Fibroblast of lung (primary cell): ENCODE results near the gene TMEM220. TPM values are rescaled to one million over a fixed set of nuclear protein-coding genes. Genes with fewer than 3 reads are reported as not detected.

Source experiments
- DNase-seq, 2 donors: peaks; one replicate each; pipeline versions ENCODE4 v3.0.0 to v3.0.0-alpha.2; 2010; ENCODE audit warnings: low read depth in 2 of 2
- H2AFZ ChIP-seq: 2 replicates; pipeline ENCODE4 v1.5.1; 2012; ENCODE audit warnings: low read length, control low read depth, inconsistent platforms
- H3K27ac ChIP-seq: 2 replicates; pipeline ENCODE4 v1.5.1; 2011; ENCODE audit warnings: low read length, control low read depth; ENCODE audit not compliant: insufficient read depth
- H3K27me3 ChIP-seq: 2 replicates; pipeline ENCODE4 v1.5.1; 2011; ENCODE audit warnings: mild to moderate bottlenecking, low read length; ENCODE audit not compliant: control insufficient read depth, insufficient read depth
- H3K36me3 ChIP-seq: 2 replicates; pipeline ENCODE4 v1.5.1; 2011; ENCODE audit warnings: low read length; ENCODE audit not compliant: control insufficient read depth, insufficient read depth
- H3K4me1 ChIP-seq: 2 replicates; pipeline ENCODE4 v1.5.1; 2011; ENCODE audit warnings: low read length; ENCODE audit not compliant: control insufficient read depth, insufficient read depth; ENCODE audit errors: extremely low read depth
- H3K4me2 ChIP-seq: 2 replicates; pipeline ENCODE4 v1.5.1; 2011; ENCODE audit warnings: low read length, control low read depth; ENCODE audit not compliant: insufficient read depth; ENCODE audit errors: extremely low read depth
- H3K4me3 ChIP-seq, 4 experiments: fragments of 200-600 bp in 1 of 4; sonication (generic) in 1 of 4; replicated peaks in 1 of 4; 2 replicates each; pipeline ENCODE4 v1.5.1; 2011 to 2016; ENCODE audit warnings: low read length in 4 of 4, low read depth in 3 of 4, mild to moderate bottlenecking in 3 of 4, control low read depth in 2 of 4, inconsistent platforms in 1 of 4, mixed read lengths in 1 of 4; ENCODE audit not compliant: insufficient read depth in 1 of 4; ENCODE audit errors: control extremely low read depth in 1 of 4
- H3K79me2 ChIP-seq: 2 replicates; pipeline ENCODE4 v1.5.1; 2012; ENCODE audit warnings: mild to moderate bottlenecking, low read length, inconsistent platforms; ENCODE audit not compliant: control insufficient read depth, insufficient read depth
- H3K9ac ChIP-seq: 2 replicates; pipeline ENCODE4 v1.5.1; 2011; ENCODE audit warnings: mild to moderate bottlenecking, low read length, control low read depth; ENCODE audit not compliant: insufficient read depth
- H3K9me3 ChIP-seq: 2 replicates; pipeline ENCODE4 v1.5.1; 2012; ENCODE audit warnings: low read depth, low read length; ENCODE audit not compliant: control insufficient read depth, insufficient read depth
- H4K20me1 ChIP-seq: 2 replicates; pipeline ENCODE4 v1.5.1; 2011; ENCODE audit warnings: low read length; ENCODE audit not compliant: control insufficient read depth, insufficient read depth; ENCODE audit errors: extremely low read depth
- CTCF ChIP-seq, 2 donors: IDR thresholded peaks in 1 of 2; conservative IDR thresholded peaks in 1 of 2; 1 replicate in 1 of 2; 2 replicates in 1 of 2; pipeline ENCODE4 v1.5.1; 2011 to 2012; ENCODE audit warnings: low read length in 2 of 2, control low read depth in 1 of 2, inconsistent platforms in 1 of 2, low read depth in 1 of 2, mild to moderate bottlenecking in 1 of 2
- EZH2 ChIP-seq: IDR thresholded peaks from 2 replicates; pipeline ENCODE4 v1.5.1; 2012; ENCODE audit warnings: low read length, control low read depth, mild to moderate bottlenecking; ENCODE audit errors: missing control alignments
- polyA plus RNA-seq, 2 donors: library from polyadenylated mRNA; depleted of rRNA in 1 of 2; stranded (reverse) in 1 of 2; unstranded in 1 of 2; fragments of >200 nt; gene quantifications; 2 replicates each; pipeline ENCODE4 v1.2.1, GENCODE V29; 2011 to 2012; ENCODE audit warnings: missing spikeins in 1 of 2
- total RNA-seq: library from RNA; depleted of rRNA; stranded (reverse); fragments of >200 nt; gene quantifications from 2 replicates; pipeline ENCODE4 v1.2.1, GENCODE V29; 2014

TMEM220 gene
- total and polyA plus RNA-seq, 2 donors (not counting 1 experiment from before 2014, with no cell fraction given), result 4.1 to 4.3 TPM

DNA sequence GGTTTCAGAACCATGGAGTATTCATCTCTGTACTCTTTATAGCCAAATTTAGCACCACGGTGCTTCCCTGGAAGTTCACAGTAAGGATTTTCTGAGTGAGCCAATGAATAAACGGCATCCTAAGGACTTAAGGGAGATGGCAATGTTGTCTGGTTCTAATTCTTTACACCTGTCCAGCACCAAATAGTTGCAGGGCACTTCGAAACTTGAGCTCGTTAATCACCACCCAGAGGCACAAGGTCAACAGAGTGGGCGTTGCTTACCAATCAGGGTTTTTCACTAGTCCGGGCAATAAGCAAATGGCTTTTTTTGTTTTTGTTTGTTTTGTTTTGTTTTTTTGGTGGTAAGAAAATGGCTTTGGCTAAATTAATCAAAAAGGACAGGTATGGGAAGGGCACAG is 28.2 kb upstream of the TMEM220 start:
- Histone ChIP-seq H3K9ac (no peak overlapping the region), H3K79me2 (no peaks in the 10 kb centered on the region), H3K27ac (no peak overlapping the region), H2AFZ (no peak overlapping the region), H3K4me1 (no peaks in the 10 kb centered on the region), H3K9me3 (no peaks in the 10 kb centered on the region), H3K4me2 (no peak overlapping the region), H3K36me3 (no peaks in the 10 kb centered on the region), H3K4me3 (no peak overlapping the region), H3K27me3 (no peaks in the 10 kb centered on the region), H4K20me1 (no peaks in the 10 kb centered on the region)
- no peak for DNase-seq
- TF ChIP-seq EZH2, result no peak
- TF ChIP-seq CTCF (conservative IDR thresholded peaks at IDR 0.05 in 1 of 2, IDR thresholded peaks at IDR 0.05 in 1 of 2; ENCODE audit: low read depth in 1 of 2, low read length in 2 of 2), result no peak

GRCh38 chr17:10757647-10758046 is 27.8 kb upstream of the TMEM220 start:
- H3K4me3 ChIP-seq, result no peak overlapping the region
- no peaks in the 10 kb centered on the region for H3K36me3 ChIP-seq
- DNase-seq, result no peak
- no peaks in the 10 kb centered on the region for H3K27me3 ChIP-seq
- H3K79me2 ChIP-seq, result no peaks in the 10 kb centered on the region
- H4K20me1 ChIP-seq, result no peaks in the 10 kb centered on the region
- H3K9me3 ChIP-seq, result no peaks in the 10 kb centered on the region
- no peak overlapping the region for H2AFZ ChIP-seq
- no peaks in the 10 kb centered on the region for H3K4me1 ChIP-seq
- H3K9ac ChIP-seq, result no peak overlapping the region
- no peak overlapping the region for H3K27ac ChIP-seq
- H3K4me2 ChIP-seq, result no peak overlapping the region
- no peak for TF ChIP-seq CTCF (conservative IDR thresholded peaks at IDR 0.05 in 1 of 2, IDR thresholded peaks at IDR 0.05 in 1 of 2; ENCODE audit: low read depth in 1 of 2, low read length in 2 of 2)
- TF ChIP-seq EZH2, result no peak

GRCh38 chr17:10757067-10757466 is 27.2 kb upstream of the TMEM220 start:
- no peak overlapping the region for H2AFZ ChIP-seq
- no peaks in the 10 kb centered on the region for H3K9me3 ChIP-seq
- H3K4me3 ChIP-seq, result no peak overlapping the region
- H3K9ac ChIP-seq, result no peak overlapping the region
- H3K36me3 ChIP-seq, result no peaks in the 10 kb centered on the region
- no peak overlapping the region for H3K4me2 ChIP-seq
- H3K4me1 ChIP-seq, result no peaks in the 10 kb centered on the region
- no peaks in the 10 kb centered on the region for H4K20me1 ChIP-seq
- H3K27me3 ChIP-seq, result no peaks in the 10 kb centered on the region
- no peaks in the 10 kb centered on the region for H3K79me2 ChIP-seq
- TF ChIP-seq EZH2, result no peak
- TF ChIP-seq CTCF (conservative IDR thresholded peaks at IDR 0.05 in 1 of 2, IDR thresholded peaks at IDR 0.05 in 1 of 2; ENCODE audit: low read depth in 1 of 2, low read length in 2 of 2), result no peak
- H3K27ac ChIP-seq, result no peak overlapping the region
- no peak for DNase-seq
